NCI-H187 (cell line): Measurements from ENCODE around the gene CCDC39.
"Not testable (repeated sequence)": the region's sequence is repeated elsewhere in the genome, so short reads cannot be mapped to it uniquely, and the experiment has no call there.

ENCODE experiments used
- DNase-seq, 2 experiments: peaks; one replicate each; lab custom pipeline; 2025; lab: John Stamatoyannopoulos, UW

CCDC39 gene

GRCh38 chr3:180619723-180620122, 59.6 kb downstream of the CCDC39 start:
- no peak for DNase-seq

GRCh38 chr3:180618563-180618962, 60.7 kb downstream of the CCDC39 start:
- not testable (repeated sequence) for DNase-seq

- no peak for DNase-seq
These were observed 62.2 kb downstream of the CCDC39 start for GRCh38 chr3:180617049-180617448.

GRCh38 chr3:180615954-180616353, 63.3 kb downstream of the CCDC39 start:
- DNase-seq: no peak

- DNase-seq: no peak
These were observed 66.9 kb downstream of the CCDC39 start for GRCh38 chr3:180612364-180612763.

GRCh38 chr3:180611006-180611405, 68.3 kb downstream of the CCDC39 start:
- DNase-seq: no peak

GRCh38 chr3:180601688-180602666, 77.3 kb downstream of the CCDC39 start, which contains the start of gene TTC14:
Gene TTC14 (plus strand): TSS chr3:180602163. CDS start chr3:180602262, 99 bp downstream.
- DNase-seq: peak; percentile 80 to 86

- DNase-seq: no peak
These were observed 78.8 kb downstream of the CCDC39 start for GRCh38 chr3:180600473-180600872.

GRCh38 chr3:180595559-180595935, 83.7 kb downstream of the CCDC39 start:
- DNase-seq: no peak

- no peak for DNase-seq
These were observed 84.4 kb downstream of the CCDC39 start for GRCh38 chr3:180594631-180595558.

GRCh38 chr3:180593631-180594030, 85.7 kb downstream of the CCDC39 start:
- DNase-seq: not testable (repeated sequence)

- DNase-seq: no peak
These were observed 88.9 kb downstream of the CCDC39 start for GRCh38 chr3:180590396-180590795.

- DNase-seq: no peak
These were observed 98.4 kb downstream of the CCDC39 start for GRCh38 chr3:180580934-180581333.

- DNase-seq: no peak
These were observed 103.7 kb downstream of the CCDC39 start for GRCh38 chr3:180575571-180575970.

- DNase-seq: no peak
These were observed 107.3 kb downstream of the CCDC39 start for GRCh38 chr3:180571831-180572598.

GRCh38 chr3:180570238-180570637, 109.1 kb downstream of the CCDC39 start:
- no peak for DNase-seq

GRCh38 chr3:180564676-180565075, 114.6 kb downstream of the CCDC39 start:
- DNase-seq: no peak
